ENCODE data around the gene HNRNPUL1.

The HNRNPUL1 gene

GRCh38 chr19:41308450-41309179 is 44.4 kb downstream of the HNRNPUL1 start:
- DNase-seq (ENCODE audit: low read depth in 2 of 2): peak; percentile 79

DNA sequence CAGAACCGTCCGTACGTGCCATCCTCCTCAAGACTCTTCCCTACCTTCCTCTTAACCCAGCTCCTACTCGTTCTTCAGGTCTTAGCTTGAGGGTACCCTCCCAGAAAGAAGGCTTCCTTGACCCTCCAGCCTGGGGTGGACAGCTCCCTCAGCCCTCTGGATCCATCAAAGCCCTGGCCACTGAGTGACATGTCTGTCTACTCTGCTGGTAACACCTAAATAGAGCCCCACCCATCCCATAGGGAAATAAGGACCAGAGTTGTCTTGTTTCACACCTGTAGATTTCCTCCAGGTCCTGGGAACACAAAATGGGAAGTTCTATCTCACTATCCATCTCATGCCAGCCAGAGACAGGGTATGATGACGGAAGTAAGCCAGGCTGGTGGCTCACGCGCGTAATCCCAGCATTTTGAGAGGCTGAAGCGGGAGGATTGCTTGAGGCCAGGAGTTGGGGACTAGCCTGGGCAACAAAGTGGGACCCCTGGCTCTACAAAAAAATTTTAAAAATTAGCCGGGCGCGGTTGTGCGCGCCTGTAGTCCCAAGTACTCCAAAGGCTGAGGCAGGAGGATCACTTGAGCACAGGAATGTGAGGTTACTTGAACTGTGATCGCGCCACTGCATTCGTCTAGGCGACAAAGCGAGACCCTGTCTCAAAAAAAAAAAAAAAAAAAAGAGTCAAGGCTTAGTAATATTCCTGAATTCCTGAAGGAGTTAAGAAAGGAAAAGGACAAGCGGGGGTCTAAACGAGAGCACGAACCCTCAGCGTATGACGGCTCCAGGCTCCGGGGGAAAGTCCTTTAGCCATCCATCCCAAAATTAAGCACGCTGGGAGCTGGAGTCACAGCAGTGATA is 45.2 kb downstream of the HNRNPUL1 start:
- no peak for DNase-seq (ENCODE audit: low read depth in 2 of 2)

GRCh38 chr19:41310033-41310831 is 46.1 kb downstream of the HNRNPUL1 start, which contains the start of gene CCDC97:
CCDC97 (plus strand) TSS chr19:41310172; CDS start chr19:41310311, 139 bp downstream.
- DNase-seq (ENCODE audit: low read depth in 2 of 2): peak; percentile 80 to 82

DNA sequence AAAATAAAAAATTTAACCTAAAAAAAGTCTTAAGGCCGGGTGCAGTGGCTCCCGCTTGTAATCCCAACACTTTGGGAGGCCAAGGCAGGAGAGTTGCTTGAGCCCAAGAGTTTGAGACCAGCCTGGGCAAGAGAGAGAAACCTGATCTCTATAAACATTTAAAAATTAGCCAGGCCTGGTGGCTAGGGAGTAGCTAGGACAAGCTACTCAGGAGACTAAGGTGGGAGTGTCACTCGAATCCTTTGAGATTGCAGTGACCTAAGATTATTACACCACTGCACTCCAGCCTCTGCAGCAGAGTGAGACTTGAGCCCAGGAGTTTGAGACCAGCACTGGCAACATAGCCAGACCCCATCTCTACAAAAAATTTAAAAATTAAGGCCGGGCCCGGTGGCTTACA is 46.9 kb downstream of the HNRNPUL1 start:
- DNase-seq (ENCODE audit: low read depth in 2 of 2): no peak

GRCh38 chr19:41311613-41312012 is 47.4 kb downstream of the HNRNPUL1 start:
- no peak for DNase-seq (ENCODE audit: low read depth in 2 of 2)

GRCh38 chr19:41316306-41316920 is 52.2 kb downstream of the HNRNPUL1 start:
- no peak for DNase-seq (ENCODE audit: low read depth in 2 of 2)

DNA sequence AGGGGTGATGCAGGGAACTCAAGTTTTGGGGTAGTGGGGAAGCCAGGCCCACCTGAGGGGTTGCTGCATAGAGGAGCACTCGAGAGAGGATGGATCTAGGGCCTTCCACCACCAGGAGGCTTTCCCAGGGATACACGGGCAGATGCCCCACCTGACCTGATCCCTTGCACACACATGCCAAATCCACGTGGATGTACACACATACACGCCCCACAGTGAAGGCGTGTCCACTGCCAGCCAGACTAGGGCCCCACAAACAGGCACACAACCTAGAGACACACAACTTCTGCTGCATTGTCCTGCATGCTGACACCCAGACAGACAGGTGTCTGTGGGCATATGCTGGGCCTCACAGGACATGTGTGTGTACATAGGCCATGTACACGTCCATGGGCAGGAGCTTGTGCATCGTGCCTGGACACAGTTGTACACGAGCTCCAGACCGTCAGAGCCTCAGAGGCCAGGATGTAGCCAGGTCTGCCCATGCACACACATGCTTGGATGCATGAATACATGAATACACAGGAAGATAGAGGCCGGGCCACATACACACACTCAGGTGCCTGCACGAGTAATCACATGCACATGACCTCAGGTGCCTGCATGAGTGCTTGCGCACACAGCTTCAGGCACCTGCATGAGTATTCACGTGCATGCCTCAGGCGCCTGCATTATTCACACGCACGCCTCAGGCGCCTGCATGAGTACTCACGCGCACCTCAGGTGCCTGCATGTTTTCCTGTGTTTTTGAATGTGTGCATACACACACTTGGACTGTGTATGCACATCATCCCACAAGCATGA is 54.7 kb downstream of the HNRNPUL1 start:
- DNase-seq (ENCODE audit: low read depth in 2 of 2): no peak

- no peak for DNase-seq (ENCODE audit: low read depth in 2 of 2)
These were observed 55.5 kb downstream of the HNRNPUL1 start for GRCh38 chr19:41319500-41320184.

DNA sequence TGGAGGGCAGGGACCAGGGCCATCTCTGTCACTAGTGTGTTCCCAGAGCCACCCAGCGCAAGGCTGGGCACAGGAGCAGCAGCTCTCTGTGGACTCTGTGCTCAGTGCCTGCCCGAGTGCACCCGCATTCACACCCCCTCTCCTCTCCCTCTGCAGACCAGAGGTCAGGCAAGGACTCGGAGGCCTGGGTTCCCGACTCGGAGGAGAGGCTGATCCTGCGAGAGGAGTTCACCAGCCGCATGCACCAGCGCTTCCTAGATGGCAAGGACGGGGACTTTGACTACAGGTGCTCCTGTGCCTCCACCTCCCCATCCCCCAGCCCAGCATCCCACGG is 56.0 kb downstream of the HNRNPUL1 start:
- DNase-seq (ENCODE audit: low read depth in 2 of 2): no peak

- DNase-seq (ENCODE audit: low read depth in 2 of 2): no peak
These were observed 56.4 kb downstream of the HNRNPUL1 start for GRCh38 chr19:41320568-41320967.

GRCh38 chr19:41321204-41321599 is 57.0 kb downstream of the HNRNPUL1 start:
- DNase-seq (ENCODE audit: low read depth in 2 of 2): no peak

- no peak for DNase-seq (ENCODE audit: low read depth in 2 of 2)
These were observed 57.6 kb downstream of the HNRNPUL1 start for GRCh38 chr19:41321600-41322270.

GRCh38 chr19:41322451-41322850 is 58.3 kb downstream of the HNRNPUL1 start:
- DNase-seq (ENCODE audit: low read depth in 2 of 2): no peak

DNA sequence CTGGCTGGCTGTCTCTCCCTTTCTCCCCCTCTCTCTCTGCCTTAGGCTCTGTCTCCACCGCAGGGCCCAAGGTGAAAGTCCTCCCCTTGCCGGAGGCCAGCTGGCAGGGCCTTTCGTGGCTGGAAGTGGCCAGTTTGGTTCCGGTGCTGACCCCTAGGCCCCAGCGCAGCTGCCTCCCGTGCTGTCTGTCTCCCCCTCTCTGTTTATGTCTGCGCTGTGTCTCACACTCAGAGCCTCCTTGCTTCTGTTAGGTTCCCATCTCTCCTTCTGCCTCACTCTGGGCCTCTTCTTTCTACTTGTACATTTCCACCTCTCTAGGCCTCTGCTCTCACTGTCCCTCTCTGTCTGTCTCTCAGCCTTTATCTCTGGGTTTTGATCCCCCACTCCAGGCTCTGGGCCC is 58.9 kb downstream of the HNRNPUL1 start:
- DNase-seq (ENCODE audit: low read depth in 2 of 2): no peak

DNA sequence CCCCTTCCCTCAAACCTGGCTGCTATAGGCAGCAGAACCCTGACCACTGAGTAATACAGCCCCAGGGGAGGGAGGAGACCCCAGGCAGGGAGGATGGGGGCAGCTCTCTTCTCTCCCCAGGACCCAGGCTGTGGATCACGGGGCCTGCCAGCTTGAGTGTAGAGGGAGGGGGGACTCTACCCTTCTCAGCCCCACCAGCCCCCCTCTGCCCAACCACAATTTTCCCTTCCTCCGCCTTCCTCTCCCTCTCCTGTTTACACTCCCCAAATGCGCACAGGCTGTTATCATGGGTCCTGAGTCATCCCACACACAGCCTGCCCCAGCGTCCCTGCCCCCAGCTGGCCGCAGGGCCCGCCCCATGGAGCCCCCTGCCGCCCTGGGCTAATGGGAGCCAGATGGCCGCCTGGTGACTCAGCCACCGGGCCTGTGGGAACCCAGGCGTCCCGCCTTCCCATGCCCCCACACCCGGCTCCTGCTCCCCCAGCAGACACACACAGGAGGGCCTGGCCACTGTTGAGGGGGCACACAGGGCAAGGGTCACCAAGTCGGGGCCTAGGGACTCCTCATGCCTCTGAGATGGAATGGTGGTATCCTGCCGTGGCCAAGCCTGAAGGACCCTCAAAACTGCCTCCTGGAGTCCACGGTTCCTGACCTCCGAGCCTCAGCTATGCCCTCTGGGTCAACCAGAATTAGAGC is 59.4 kb downstream of the HNRNPUL1 start:
- no peak for DNase-seq (ENCODE audit: low read depth in 2 of 2)

DNA sequence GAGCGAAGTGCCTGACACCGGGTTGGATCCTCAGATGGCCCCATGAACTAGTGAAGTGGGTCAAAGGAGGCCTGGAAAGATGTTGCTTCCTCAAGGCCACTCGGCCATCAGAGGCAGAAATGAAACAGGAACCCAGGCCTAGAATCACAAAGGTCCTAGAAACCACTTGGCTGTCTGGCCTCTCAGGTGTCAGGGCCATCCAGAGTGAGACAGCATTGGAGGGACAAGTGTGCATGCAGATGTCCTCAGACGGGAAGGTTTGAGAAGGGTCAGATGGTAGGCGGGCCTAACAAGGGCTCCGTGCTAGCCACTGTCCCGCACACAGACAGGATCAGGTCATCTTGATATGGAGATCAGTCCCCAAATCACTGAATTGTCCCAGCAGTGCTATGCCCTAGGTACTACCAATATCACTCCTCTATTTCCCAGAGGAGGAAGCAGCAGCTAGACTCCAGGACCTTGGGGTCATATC is 60.1 kb downstream of the HNRNPUL1 start:
- DNase-seq (ENCODE audit: low read depth in 2 of 2): no peak

DNA sequence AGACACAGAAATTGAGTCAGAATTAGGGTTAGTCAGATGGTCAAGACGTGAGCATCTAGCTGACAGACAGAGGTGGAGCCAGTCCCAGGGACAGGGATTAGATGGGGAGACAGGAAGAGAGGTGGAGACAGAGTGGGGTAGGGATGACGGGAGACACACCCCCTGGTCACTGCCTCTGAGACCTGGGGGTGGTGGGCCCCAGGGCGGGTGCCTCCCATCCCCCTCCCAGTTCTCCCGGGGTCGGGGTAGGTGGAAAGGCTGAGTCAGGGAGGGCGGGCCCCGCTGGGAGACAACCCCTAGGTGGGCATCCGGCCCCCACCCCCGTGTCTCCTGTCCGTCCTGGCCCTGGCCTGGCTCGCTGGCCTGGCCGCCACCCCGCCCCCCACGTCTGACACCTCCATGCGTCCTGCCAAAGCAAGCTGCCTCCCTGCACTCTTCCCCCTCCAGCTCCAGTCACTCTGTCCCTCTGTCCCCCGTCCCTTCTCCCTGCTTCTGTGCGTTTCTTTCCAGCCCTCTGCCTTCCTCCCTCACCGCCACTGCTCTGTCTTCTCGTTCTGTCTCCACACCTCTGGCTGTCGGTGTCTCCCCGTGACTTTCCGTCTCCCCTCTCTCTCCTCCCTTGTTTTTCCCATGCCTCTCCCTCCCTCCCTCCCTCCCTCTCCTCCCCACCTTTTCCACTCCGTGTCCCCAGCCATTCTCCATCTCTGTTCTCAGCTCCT is 60.9 kb downstream of the HNRNPUL1 start:
- no peak for DNase-seq (ENCODE audit: low read depth in 2 of 2)

GRCh38 chr19:41325640-41325946 is 61.4 kb downstream of the HNRNPUL1 start:
- DNase-seq (ENCODE audit: low read depth in 2 of 2): no peak
